ENCODE results near the gene CFHR1.
"Not testable (repeated sequence)": the region's sequence is repeated elsewhere in the genome, so short reads cannot be mapped to it uniquely, and the experiment has no call there.

CFHR1 gene

DNA sequence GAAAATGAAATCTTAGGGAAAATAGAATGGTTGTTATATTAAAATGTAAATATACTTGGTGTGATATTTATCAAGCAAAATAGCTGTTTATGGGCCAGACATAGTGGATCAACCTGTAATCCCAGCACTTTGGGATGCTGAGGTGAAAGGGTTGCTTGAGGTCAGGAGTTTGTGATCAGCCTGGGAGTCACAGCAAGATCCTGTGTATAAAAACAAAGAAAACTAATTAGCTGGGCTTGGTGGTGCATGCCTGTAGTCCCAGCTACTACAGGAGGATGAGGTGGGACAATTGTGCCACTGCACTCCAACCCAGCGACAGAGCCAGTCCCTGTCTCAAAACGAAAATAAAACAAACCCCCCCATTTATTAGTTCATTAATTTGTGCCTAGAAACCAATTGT lies 21.6 kb upstream of the CFHR1 start:
- DNase-seq, result no peak
- Histone ChIP-seq H3K4me1 (ENCODE audit: low read length) (no peaks in the 10 kb centered on the region), H3K79me2 (ENCODE audit: low read length) (no peaks in the 10 kb centered on the region), H3K4me2 (ENCODE audit: low read depth, low read length) (no peak overlapping the region), H3K9me3 (replicated peaks; ENCODE audit: insufficient read depth, low read length) (no peaks in the 10 kb centered on the region), H2AFZ (ENCODE audit: low read length) (no peak overlapping the region), H3K4me3 (ENCODE audit: low read length) (no peak overlapping the region), H3K9ac (ENCODE audit: low read length) (no peak overlapping the region), H3F3A (ENCODE audit: insufficient read depth, low read length) (no peaks in the 10 kb centered on the region), H4K20me1 (ENCODE audit: insufficient read depth, low read length) (no peaks in the 10 kb centered on the region), H3K36me3 (replicated peaks; ENCODE audit: insufficient read depth, low read length) (no peaks in the 10 kb centered on the region), H3K27me3 (replicated peaks; ENCODE audit: insufficient read depth, low read length) (no peaks in the 10 kb centered on the region), H3K9me2 (replicated peaks; ENCODE audit: insufficient read depth, low read length) (no peaks in the 10 kb centered on the region), H3K27ac (ENCODE audit: low read length) (no peak overlapping the region)
- TF ChIP-seq, protein P1, sequence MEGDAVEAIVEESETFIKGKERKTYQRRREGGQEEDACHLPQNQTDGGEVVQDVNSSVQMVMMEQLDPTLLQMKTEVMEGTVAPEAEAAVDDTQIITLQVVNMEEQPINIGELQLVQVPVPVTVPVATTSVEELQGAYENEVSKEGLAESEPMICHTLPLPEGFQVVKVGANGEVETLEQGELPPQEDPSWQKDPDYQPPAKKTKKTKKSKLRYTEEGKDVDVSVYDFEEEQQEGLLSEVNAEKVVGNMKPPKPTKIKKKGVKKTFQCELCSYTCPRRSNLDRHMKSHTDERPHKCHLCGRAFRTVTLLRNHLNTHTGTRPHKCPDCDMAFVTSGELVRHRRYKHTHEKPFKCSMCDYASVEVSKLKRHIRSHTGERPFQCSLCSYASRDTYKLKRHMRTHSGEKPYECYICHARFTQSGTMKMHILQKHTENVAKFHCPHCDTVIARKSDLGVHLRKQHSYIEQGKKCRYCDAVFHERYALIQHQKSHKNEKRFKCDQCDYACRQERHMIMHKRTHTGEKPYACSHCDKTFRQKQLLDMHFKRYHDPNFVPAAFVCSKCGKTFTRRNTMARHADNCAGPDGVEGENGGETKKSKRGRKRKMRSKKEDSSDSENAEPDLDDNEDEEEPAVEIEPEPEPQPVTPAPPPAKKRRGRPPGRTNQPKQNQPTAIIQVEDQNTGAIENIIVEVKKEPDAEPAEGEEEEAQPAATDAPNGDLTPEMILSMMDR (IDR thresholded peaks at IDR 0.05; ENCODE audit: low read length), result no peak
- no peak for TF ChIP-seq EZH2 (optimal IDR thresholded peaks at IDR 0.05; ENCODE audit: low read depth, low read length)
- TF ChIP-seq EZH2phosphoT487 (IDR thresholded peaks at IDR 0.05; ENCODE audit: low read length), result no peak

DNA sequence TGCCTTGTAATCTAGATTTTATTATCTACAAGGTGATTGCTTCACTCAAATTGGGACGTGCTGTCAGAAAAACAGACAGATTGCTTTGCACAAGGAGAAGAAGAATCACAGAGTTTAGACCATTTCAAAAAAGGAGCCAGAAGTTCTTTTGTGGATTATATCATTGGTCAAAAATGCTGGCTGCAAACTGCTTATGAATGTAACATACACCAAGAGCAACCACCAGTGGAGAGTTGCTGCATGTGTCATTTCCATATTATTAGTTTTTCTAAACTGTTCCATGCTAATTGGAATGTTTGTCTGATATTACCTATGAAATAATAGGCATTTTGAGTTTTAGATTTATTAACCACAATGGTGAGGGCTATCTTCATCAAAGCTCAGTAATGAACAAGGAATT lies 17.6 kb upstream of the CFHR1 start:
- H3K27me3 ChIP-seq (replicated peaks; ENCODE audit: insufficient read depth, low read length); H3F3A ChIP-seq (ENCODE audit: insufficient read depth, low read length); H3K79me2 ChIP-seq (ENCODE audit: low read length); H3K9me3 ChIP-seq (replicated peaks; ENCODE audit: insufficient read depth, low read length); DNase-seq; H4K20me1 ChIP-seq (ENCODE audit: insufficient read depth, low read length); H3K4me2 ChIP-seq (ENCODE audit: low read depth, low read length); H3K4me1 ChIP-seq (ENCODE audit: low read length); H3K36me3 ChIP-seq (replicated peaks; ENCODE audit: insufficient read depth, low read length); H3K4me3 ChIP-seq (ENCODE audit: low read length); H3K27ac ChIP-seq (ENCODE audit: low read length); H2AFZ ChIP-seq (ENCODE audit: low read length); H3K9ac ChIP-seq (ENCODE audit: low read length); H3K9me2 ChIP-seq (replicated peaks; ENCODE audit: insufficient read depth, low read length): not testable (repeated sequence)

DNA sequence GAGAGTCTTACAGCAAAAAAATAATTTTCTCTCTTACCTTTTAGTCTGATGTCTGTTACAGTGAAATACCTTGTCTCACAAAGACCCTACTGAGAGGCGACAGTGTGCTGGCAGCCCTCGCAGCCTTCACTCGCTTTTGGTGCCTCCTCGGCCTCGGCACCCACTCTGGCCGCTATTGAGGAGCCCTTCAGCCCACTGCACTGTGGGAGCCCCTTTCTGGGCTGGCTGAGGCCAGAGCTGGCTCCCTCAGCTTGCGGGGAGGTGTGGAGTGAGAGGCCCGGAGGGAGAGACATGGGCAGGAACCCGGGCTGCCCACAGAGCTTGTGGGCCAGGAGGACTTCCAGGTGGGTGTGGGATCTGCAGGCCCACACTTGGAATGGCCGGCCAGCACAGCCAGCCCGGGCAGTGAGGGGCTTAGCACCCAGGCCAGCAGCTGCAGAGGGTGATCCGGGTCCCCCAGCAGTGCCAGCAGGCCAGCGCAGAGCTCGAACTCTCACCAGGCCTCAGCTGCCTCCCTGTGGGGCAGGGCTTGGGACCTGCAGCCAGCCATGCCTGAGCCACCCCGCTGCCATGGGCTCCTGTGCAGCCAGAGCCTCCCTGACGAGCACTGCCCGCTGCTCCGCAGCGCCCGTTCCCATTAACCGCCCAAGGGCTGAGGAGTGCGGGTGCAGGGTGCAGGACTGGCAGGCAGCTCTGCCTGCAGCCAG lies 10.8 kb upstream of the CFHR1 start:
- no peak overlapping the region for H3K4me2 ChIP-seq (ENCODE audit: low read depth, low read length)
- no peaks in the 10 kb centered on the region for H3F3A ChIP-seq (ENCODE audit: insufficient read depth, low read length)
- H3K4me1 ChIP-seq (ENCODE audit: low read length), result no peaks in the 10 kb centered on the region
- H3K27me3 ChIP-seq (replicated peaks; ENCODE audit: insufficient read depth, low read length), result no peaks in the 10 kb centered on the region
- no peak overlapping the region for H3K4me3 ChIP-seq (ENCODE audit: low read length)
- no peak overlapping the region for H2AFZ ChIP-seq (ENCODE audit: low read length)
- no peaks in the 10 kb centered on the region for H3K9me3 ChIP-seq (replicated peaks; ENCODE audit: insufficient read depth, low read length)
- no peaks in the 10 kb centered on the region for H3K9me2 ChIP-seq (replicated peaks; ENCODE audit: insufficient read depth, low read length)
- no peaks in the 10 kb centered on the region for H3K79me2 ChIP-seq (ENCODE audit: low read length)
- no peaks in the 10 kb centered on the region for H4K20me1 ChIP-seq (ENCODE audit: insufficient read depth, low read length)
- H3K27ac ChIP-seq (ENCODE audit: low read length), result no peak overlapping the region
- TF ChIP-seq EZH2phosphoT487 (IDR thresholded peaks at IDR 0.05; ENCODE audit: low read length) (no peak), EZH2 (optimal IDR thresholded peaks at IDR 0.05; ENCODE audit: low read depth, low read length) (no peak)
- TF ChIP-seq, protein P1 (IDR thresholded peaks at IDR 0.05; ENCODE audit: low read length), result no peak
- H3K36me3 ChIP-seq (replicated peaks; ENCODE audit: insufficient read depth, low read length), result no peaks in the 10 kb centered on the region
- no peak for DNase-seq
- no peak overlapping the region for H3K9ac ChIP-seq (ENCODE audit: low read length)

DNA sequence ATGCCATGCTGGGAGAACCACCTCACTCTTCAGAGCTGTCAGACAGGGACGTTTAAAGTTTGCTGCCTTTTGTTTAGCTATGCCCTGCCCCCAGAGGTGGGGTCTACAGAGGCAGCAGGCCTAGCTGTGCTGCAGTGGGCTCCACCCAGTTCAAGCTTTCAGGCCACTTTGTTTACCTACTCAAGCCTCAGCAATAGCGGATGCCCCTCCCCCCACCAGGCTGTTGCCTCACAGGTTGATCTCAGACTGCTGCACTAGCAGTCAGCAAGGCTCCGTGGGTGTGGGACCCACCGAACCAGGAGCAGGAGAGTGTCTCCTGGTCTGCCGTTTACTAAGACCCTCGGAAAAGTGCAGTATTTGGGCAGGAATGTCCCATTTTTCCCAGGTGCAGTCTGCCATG lies 2.1 kb upstream of the CFHR1 start:
- not testable (repeated sequence) for H3K27me3 ChIP-seq (replicated peaks; ENCODE audit: insufficient read depth, low read length); H3K4me2 ChIP-seq (ENCODE audit: low read depth, low read length); H3K9me2 ChIP-seq (replicated peaks; ENCODE audit: insufficient read depth, low read length); H3K9me3 ChIP-seq (replicated peaks; ENCODE audit: insufficient read depth, low read length); DNase-seq; H3F3A ChIP-seq (ENCODE audit: insufficient read depth, low read length); H3K36me3 ChIP-seq (replicated peaks; ENCODE audit: insufficient read depth, low read length); H3K27ac ChIP-seq (ENCODE audit: low read length); H3K4me3 ChIP-seq (ENCODE audit: low read length); H3K79me2 ChIP-seq (ENCODE audit: low read length); H3K9ac ChIP-seq (ENCODE audit: low read length); H3K4me1 ChIP-seq (ENCODE audit: low read length); H4K20me1 ChIP-seq (ENCODE audit: insufficient read depth, low read length); H2AFZ ChIP-seq (ENCODE audit: low read length)

DNA sequence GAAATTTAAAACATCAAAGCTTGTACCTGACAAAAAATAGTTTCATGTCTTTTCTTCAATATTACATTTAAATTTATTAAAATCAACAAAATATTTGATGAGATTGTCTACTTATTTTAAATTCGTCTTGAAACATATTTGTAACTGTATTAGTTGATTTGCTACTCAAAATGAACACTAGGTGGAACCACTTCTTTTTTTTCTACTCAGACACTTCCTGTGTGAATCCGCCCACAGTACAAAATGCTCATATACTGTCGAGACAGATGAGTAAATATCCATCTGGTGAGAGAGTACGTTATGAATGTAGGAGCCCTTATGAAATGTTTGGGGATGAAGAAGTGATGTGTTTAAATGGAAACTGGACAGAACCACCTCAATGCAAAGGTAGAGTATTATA lies 8.3 kb downstream of the CFHR1 start:
- not testable (repeated sequence) for H3K27me3 ChIP-seq (replicated peaks; ENCODE audit: insufficient read depth, low read length); H3K4me3 ChIP-seq (ENCODE audit: low read length); H3K9me3 ChIP-seq (replicated peaks; ENCODE audit: insufficient read depth, low read length); H3K79me2 ChIP-seq (ENCODE audit: low read length); H2AFZ ChIP-seq (ENCODE audit: low read length); H4K20me1 ChIP-seq (ENCODE audit: insufficient read depth, low read length); H3K36me3 ChIP-seq (replicated peaks; ENCODE audit: insufficient read depth, low read length); H3K9me2 ChIP-seq (replicated peaks; ENCODE audit: insufficient read depth, low read length); H3K4me2 ChIP-seq (ENCODE audit: low read depth, low read length); H3K9ac ChIP-seq (ENCODE audit: low read length); DNase-seq; H3F3A ChIP-seq (ENCODE audit: insufficient read depth, low read length); H3K27ac ChIP-seq (ENCODE audit: low read length); H3K4me1 ChIP-seq (ENCODE audit: low read length)

DNA sequence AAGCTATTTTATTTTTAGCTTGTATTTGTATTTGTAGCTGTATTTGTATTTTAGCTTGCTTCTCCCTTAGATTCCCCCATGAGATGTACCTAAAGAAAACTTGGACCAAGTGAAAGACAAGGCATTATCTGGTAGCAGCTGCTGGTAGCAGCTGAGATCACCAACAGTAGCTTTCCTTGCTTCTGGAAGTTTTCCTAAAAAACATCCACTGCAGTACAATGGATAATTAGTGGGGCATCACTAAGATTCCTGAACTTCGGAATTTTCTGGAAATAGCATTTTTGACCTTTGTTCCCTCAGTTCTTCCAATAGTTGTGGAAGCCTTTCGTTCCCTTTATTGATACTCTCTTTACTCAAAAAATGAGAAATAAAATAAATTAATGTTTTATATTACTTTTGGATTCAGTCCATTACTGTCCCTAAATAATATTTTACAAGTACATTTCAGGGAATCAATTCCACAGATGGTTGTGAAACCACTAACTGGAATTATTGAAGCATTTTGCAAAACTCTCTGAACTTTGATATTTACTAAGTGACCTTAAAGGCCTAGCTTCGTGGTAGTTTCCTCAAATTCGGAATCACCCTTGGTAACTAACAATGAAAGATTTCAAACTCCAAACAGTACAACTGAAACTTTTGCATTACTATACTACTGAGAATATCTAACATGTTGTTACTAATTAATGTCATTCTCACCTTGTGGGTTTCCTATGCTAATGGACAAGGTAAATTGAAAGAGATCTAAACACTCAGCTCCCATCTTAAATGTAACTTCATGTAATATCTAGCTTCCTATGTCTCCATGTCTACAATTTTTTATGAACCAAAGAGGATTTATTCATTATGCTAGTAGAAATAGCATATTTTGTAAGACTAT lies 30.3 kb downstream of the CFHR1 start:
- H4K20me1 ChIP-seq (ENCODE audit: insufficient read depth, low read length); H3K27me3 ChIP-seq (replicated peaks; ENCODE audit: insufficient read depth, low read length); H3K4me3 ChIP-seq (ENCODE audit: low read length); H3K4me1 ChIP-seq (ENCODE audit: low read length); H2AFZ ChIP-seq (ENCODE audit: low read length); H3K4me2 ChIP-seq (ENCODE audit: low read depth, low read length); H3K9ac ChIP-seq (ENCODE audit: low read length); H3F3A ChIP-seq (ENCODE audit: insufficient read depth, low read length); H3K79me2 ChIP-seq (ENCODE audit: low read length); DNase-seq; H3K9me2 ChIP-seq (replicated peaks; ENCODE audit: insufficient read depth, low read length); H3K36me3 ChIP-seq (replicated peaks; ENCODE audit: insufficient read depth, low read length); H3K27ac ChIP-seq (ENCODE audit: low read length); H3K9me3 ChIP-seq (replicated peaks; ENCODE audit: insufficient read depth, low read length): not testable (repeated sequence)

Measured in MM.1S (cell line).